Natural killer cell (primary cell): Measurements from ENCODE around the gene NAALADL1. TPM values are rescaled to one million over a fixed set of nuclear protein-coding genes. Genes with fewer than 3 reads are reported as not detected.

ENCODE experiments used
- ATAC-seq, 3 donors: fragments of 150-1000 bp in 2 of 3; fragments of 200-7000 bp in 1 of 3; cut with Tn5 transposase; 1 replicate in 1 of 3; 2 replicates in 2 of 3; pipeline ENCODE4 v1.10.0; 2021; ENCODE audit warnings: mild to moderate bottlenecking in 2 of 3, moderate library complexity in 2 of 3
- DNase-seq, 2 donors: peaks; one replicate each; pipeline versions ENCODE4 v3.0.0 to v3.0.0-alpha.2; 2013 to 2021; ENCODE audit warnings: mixed read lengths in 1 of 2
- H3K27ac ChIP-seq: one replicate; pipeline ENCODE4 v1.5.1; 2013; ENCODE audit warnings: mild to moderate bottlenecking, low read length
- H3K27me3 ChIP-seq: one replicate; pipeline ENCODE4 v1.6.1; 2013; ENCODE audit warnings: low read length; ENCODE audit not compliant: control insufficient read depth, insufficient read depth
- H3K36me3 ChIP-seq: one replicate; pipeline ENCODE4 v1.6.1; 2013; ENCODE audit warnings: low read length; ENCODE audit not compliant: control insufficient read depth, insufficient read depth
- H3K4me1 ChIP-seq: one replicate; pipeline ENCODE4 v1.6.1; 2013; ENCODE audit warnings: low read length; ENCODE audit not compliant: control insufficient read depth, insufficient read depth
- H3K4me3 ChIP-seq: one replicate; pipeline ENCODE4 v1.5.1; 2013; ENCODE audit warnings: low read length
- H3K9me3 ChIP-seq: one replicate; pipeline ENCODE4 v1.6.1; 2013; ENCODE audit warnings: low read length; ENCODE audit not compliant: control insufficient read depth, insufficient read depth
- H3K27ac Mint-ChIP-seq, 2 donors: one replicate each; pipeline ENCODE4 v1.8.0; 2022; ENCODE audit warnings: mild to moderate bottlenecking in 2 of 2, mixed read lengths in 2 of 2, moderate library complexity in 1 of 2
- H3K27me3 Mint-ChIP-seq, 2 donors: one replicate each; pipeline ENCODE4 v1.8.0; 2022; ENCODE audit warnings: low read depth in 2 of 2, mixed read lengths in 2 of 2
- H3K36me3 Mint-ChIP-seq: one replicate; pipeline ENCODE4 v1.8.0; 2022; ENCODE audit warnings: mixed read lengths
- H3K4me1 Mint-ChIP-seq, 2 donors: one replicate each; pipeline ENCODE4 v1.8.0; 2022; ENCODE audit warnings: mixed read lengths in 2 of 2
- H3K4me3 Mint-ChIP-seq: one replicate; pipeline ENCODE4 v1.8.0; 2022; ENCODE audit warnings: mild to moderate bottlenecking, moderate library complexity, mixed read lengths
- H3K9me3 Mint-ChIP-seq, 2 donors: one replicate each; pipeline ENCODE4 v1.8.0; 2022; ENCODE audit warnings: mixed read lengths in 2 of 2
- WGBS: methylation state at CpG from one replicate; pipeline ENCODE4 v1.1.7; 2013; ENCODE audit warnings: missing lambda C conversion rate; ENCODE audit not compliant: insufficient coverage; 5-methylcytosine and 5-hydroxymethylcytosine counted together
- intact Hi-C: fragments of 100-400 bp; cut with micrococcal nuclease; formaldehyde crosslinking; loops from one replicate; pipeline ENCODE4 v1.14.2; 2022
- total RNA-seq, 4 donors: library from RNA; stranded (reverse); fragments of 120-200 nt in 1 of 4; gene quantifications; one replicate each; pipeline versions ENCODE4 v1.2.3 to v1.2.4, GENCODE V29; 2013 to 2022
- TF ChIP-seq, protein P1 (sequence below): fragments of 200-600 bp; IDR thresholded peaks from one replicate; pipeline ENCODE4 v1.8.0; 2022; ENCODE audit warnings: antibody characterized with exemption

NAALADL1 gene
- total RNA-seq, 3 donors from 2014 or later (not counting 1 experiment from before 2014, with no cell fraction given), result 41.6 to 54.1 (median 46.0) TPM

DNA sequence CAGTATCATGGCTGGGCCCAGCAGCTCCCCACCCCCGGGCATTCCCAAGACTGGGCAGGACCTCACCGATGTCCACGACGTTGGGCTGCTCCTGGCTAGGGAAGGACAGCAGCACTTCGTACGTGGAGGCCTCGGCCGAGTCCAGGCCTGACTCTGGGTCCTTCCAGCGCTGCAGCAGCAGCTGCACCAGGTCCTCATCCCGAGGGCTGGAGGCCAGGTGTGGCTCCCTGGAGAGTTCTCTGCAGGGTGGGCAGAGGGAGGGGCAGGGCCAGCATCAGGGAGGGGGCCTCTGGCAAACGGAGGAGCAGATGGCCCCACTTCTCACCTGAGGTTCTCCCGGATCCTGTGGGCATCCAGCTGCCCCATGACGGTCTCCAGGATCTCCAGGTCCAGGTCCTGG lies 341 bp downstream of the NAALADL1 start:
- Histone ChIP-seq H3K27ac (no peak overlapping the region), H3K27me3 (no peaks in the 10 kb centered on the region), H3K9me3 (no peaks in the 10 kb centered on the region), H3K4me3 (no peak overlapping the region), H3K4me1 (peaks cover 11% of the 10 kb centered on the region), H3K36me3 (no peaks in the 10 kb centered on the region)
- Mint-ChIP-seq H3K36me3 (no peaks in the 10 kb centered on the region), H3K4me3 (no peak overlapping the region), H3K9me3 (no peaks in the 10 kb centered on the region), H3K27ac (no peak overlapping the region), H3K27me3 (peaks cover 7 to 8% of the 10 kb centered on the region in 2 donors), H3K4me1 (peaks cover 5 to 9% of the 10 kb centered on the region in 2 donors)
- ATAC-seq (no peak), DNase-seq (no peak)
- intact Hi-C loops, result no loop called here
- 92% methylated on average over 13 of the region's 13 CpGs for WGBS
- TF ChIP-seq, protein P1, sequence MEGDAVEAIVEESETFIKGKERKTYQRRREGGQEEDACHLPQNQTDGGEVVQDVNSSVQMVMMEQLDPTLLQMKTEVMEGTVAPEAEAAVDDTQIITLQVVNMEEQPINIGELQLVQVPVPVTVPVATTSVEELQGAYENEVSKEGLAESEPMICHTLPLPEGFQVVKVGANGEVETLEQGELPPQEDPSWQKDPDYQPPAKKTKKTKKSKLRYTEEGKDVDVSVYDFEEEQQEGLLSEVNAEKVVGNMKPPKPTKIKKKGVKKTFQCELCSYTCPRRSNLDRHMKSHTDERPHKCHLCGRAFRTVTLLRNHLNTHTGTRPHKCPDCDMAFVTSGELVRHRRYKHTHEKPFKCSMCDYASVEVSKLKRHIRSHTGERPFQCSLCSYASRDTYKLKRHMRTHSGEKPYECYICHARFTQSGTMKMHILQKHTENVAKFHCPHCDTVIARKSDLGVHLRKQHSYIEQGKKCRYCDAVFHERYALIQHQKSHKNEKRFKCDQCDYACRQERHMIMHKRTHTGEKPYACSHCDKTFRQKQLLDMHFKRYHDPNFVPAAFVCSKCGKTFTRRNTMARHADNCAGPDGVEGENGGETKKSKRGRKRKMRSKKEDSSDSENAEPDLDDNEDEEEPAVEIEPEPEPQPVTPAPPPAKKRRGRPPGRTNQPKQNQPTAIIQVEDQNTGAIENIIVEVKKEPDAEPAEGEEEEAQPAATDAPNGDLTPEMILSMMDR, result no peak

DNA sequence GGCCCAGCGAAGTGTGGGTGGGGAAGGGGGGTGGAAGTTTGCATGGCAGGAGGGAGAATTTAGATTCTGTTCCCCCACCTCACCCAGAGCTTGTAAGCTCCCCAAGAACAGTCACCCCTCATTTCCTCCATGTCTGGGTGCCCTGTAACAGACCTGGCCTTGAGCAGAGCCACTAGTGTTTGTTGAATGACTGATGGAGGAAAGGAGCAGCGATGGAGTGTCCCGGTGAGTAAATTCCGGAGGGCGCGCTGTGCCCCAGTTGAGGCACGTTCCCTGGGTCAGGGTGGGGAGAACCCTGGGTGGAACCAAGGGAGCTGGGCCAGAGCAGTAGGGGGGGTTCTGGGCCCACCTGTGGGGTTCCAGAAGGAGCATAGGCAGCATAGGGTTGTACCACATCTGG lies 827 bp downstream of the NAALADL1 start:
- TF ChIP-seq, protein P1, result no peak
- Histone ChIP-seq H3K27me3 (no peaks in the 10 kb centered on the region), H3K36me3 (no peaks in the 10 kb centered on the region), H3K4me3 (no peak overlapping the region), H3K9me3 (no peaks in the 10 kb centered on the region), H3K27ac (no peak overlapping the region), H3K4me1 (peaks cover 11% of the 10 kb centered on the region)
- Mint-ChIP-seq H3K27ac (no peak overlapping the region), H3K4me3 (no peak overlapping the region), H3K27me3 (peaks cover 2 to 8% of the 10 kb centered on the region in 2 donors), H3K9me3 (no peaks in the 10 kb centered on the region), H3K4me1 (peaks cover 5 to 9% of the 10 kb centered on the region in 2 donors), H3K36me3 (no peaks in the 10 kb centered on the region)
- DNase-seq (no peak), ATAC-seq (no peak)
- WGBS, result 97% methylated on average over 6 of the region's 7 CpGs
- intact Hi-C loops, result no loop called here

DNA sequence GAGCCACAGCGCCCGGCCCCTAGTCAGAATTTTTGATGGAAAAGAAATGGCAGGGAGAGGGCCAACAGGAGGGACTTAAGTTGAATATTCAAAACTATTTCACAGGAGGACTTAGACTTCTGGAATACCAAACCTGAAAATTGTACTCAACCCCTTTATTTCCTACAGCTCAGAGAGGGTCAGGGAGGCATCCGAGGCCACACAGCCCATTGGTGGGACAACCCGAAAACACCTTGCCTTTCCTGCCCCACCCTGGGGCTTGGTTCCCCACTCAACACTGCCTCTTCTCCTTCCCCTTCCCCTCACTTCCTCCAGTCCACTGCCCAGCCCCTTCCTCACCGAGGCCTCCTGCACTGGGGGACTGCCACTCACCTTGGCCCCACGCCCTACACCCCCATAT lies 1.4 kb downstream of the NAALADL1 start:
- no peaks in the 10 kb centered on the region for H3K9me3 ChIP-seq
- ATAC-seq, result no peak
- peaks cover 11% of the 10 kb centered on the region for H3K4me1 ChIP-seq

More for the DNA sequence above, 1.4 kb downstream of the NAALADL1 start:
- no peak for DNase-seq
- peaks cover 0 to 8% of the 10 kb centered on the region in 2 donors for H3K27me3 Mint-ChIP-seq
- no peaks in the 10 kb centered on the region for H3K36me3 Mint-ChIP-seq
- Histone ChIP-seq H3K27me3 (no peaks in the 10 kb centered on the region), H3K4me3 (no peak overlapping the region), H3K36me3 (no peaks in the 10 kb centered on the region), H3K27ac (no peak overlapping the region)
- no peak overlapping the region for H3K27ac Mint-ChIP-seq
- no peak overlapping the region for H3K4me3 Mint-ChIP-seq
- H3K4me1 Mint-ChIP-seq, result peaks cover 5 to 9% of the 10 kb centered on the region in 2 donors
- intact Hi-C loops, result no loop called here
- TF ChIP-seq, protein P1, result no peak
- no peaks in the 10 kb centered on the region for H3K9me3 Mint-ChIP-seq
- 91% methylated on average over 6 of the region's 6 CpGs for WGBS
